H4 (cell line): ENCODE results near the gene CAMTA1. TPM values are rescaled to one million over a fixed set of nuclear protein-coding genes. Genes with fewer than 3 reads are reported as not detected.
"Not testable (repeated sequence)": the region's sequence is repeated elsewhere in the genome, so short reads cannot be mapped to it uniquely, and the experiment has no call there.

ENCODE experiments used
- DNase-seq: peaks from one replicate; pipeline ENCODE4 v3.0.0-alpha.2; 2015; ENCODE audit warnings: low spot score
- total RNA-seq: library from RNA; depleted of rRNA; stranded (reverse); fragments of >200 nt; shearing (Covaris generic); gene quantifications from 2 replicates; pipeline ENCODE4 v1.2.3, GENCODE V29; 2014; rRNA removed

Gene CAMTA1
- 98.2 and 110 TPM in 2 replicates for total RNA-seq

GRCh38 chr1:6785318-6785727, at the start of gene CAMTA1:
Gene CAMTA1 (plus strand): TSS chr1:6785454. CDS start chr1:6785531, 77 bp downstream.
- DNase-seq = no peak

DNA sequence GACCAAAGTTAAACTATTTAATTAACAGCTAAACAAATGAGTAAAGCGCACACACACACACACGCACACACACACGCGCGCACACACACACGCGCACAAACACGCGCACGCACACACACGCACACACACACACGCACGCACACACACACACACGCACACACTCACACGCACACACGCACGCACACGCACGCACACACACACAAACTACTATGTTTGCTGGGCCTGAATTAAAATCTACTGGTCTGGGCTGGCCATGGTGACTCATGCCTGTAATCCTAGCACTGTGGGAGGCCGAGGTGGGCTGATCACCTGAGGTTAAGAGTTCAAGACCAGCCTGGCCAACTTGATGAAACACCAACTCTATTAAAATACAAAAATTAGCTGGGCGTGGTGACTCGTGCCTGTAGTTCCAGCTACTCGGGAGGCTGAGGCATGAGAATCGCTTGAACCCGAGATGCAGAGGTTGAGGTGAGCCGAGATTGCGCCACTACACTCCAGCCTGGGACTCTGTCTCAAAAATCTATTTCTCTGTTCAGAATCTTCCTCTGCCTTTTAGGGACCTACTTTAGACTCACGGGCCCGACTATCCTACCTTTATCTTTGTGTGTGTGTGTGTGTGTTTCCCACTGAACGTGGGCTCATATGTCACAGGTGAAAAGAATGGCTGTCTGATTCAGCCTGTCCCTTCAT, 46.1 kb upstream of the CAMTA1 start:
- DNase-seq = no peak

- not testable (repeated sequence) for DNase-seq
Observed at GRCh38 chr1:6742676-6743188, 42.5 kb upstream of the CAMTA1 start.

- DNase-seq = peak; percentile 73
Observed at GRCh38 chr1:6743189-6744101, 41.8 kb upstream of the CAMTA1 start.

DNA sequence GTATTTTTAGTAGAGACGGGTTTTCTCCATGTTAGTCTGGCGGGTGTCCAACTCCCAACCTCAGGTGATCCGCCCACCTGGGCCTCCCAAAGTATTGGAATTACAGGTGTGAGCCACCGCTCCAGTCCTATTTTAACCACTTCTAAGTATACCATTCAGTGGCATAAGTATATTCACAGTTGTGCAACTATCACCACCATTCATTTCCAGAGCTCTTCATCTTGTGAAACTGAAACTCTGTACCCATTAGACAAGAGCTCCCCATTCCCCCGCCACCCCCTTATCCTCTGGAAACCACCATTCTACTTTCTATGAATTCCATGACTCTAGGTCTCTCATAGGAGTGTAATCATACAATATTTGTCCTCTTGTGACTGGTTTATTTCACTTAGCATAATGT, 40.2 kb upstream of the CAMTA1 start:
- DNase-seq = no peak

GRCh38 chr1:6747674-6748073, 37.6 kb upstream of the CAMTA1 start:
- DNase-seq = no peak

DNA sequence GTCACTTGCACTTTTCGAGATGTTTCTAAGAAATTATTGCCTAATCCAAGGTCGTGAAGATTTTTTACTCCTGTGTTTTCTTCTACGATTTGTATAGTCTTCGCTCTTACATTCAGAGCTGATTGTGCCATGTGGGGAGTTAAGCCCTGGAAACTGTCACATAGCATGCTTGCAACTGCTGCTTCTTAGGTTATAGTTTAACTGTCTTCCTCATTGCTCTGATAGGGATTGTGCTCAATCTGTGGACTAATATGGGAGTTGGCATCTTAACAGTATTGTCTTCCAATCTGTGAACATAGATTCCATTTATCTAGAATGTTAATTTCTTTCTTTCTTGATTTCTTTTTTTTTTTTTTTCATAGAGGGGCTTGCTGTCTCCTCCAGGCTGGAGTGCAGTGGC, 34.8 kb upstream of the CAMTA1 start:
- no peak for DNase-seq

- DNase-seq = no peak
Observed at GRCh38 chr1:6753320-6754140, 31.7 kb upstream of the CAMTA1 start.

GRCh38 chr1:6756457-6756856, 28.8 kb upstream of the CAMTA1 start:
- no peak for DNase-seq

DNA sequence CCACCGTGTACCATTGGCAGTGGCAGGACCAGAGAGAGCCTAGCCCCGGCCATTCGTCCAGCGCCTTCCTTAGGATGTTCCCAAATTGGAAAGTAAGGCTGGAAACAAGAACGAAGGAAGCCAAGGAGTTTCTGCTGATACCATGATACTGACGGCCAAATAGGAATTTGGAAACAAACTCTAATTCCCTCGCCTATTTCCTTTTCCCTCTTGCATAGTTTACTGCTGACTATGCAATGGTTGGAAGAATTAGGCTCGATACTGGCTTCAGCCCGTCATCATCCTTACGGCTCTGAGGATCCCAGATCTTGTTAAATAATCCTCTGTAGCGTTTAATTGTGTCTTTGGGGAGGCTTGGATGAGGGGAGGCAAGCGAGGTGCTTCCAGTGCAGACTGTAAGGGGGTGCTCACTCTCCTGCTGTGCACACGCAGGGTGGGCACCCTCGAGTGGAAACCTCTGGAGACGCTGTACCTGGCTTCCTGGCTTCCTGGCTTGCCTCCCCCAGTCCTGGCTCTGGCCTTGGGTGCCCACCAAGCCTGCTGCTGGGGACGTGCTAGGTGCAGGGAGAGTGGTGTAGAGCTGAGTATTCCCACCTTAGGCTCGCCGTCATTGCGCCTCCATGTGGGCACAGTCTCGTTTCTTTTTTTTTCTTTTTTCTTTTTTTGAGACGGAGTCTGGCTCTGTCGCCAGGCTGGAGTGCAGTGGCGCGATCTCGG, 27.4 kb upstream of the CAMTA1 start:
- no peak for DNase-seq

GRCh38 chr1:6761196-6761737, 24.0 kb upstream of the CAMTA1 start:
- DNase-seq = no peak

DNA sequence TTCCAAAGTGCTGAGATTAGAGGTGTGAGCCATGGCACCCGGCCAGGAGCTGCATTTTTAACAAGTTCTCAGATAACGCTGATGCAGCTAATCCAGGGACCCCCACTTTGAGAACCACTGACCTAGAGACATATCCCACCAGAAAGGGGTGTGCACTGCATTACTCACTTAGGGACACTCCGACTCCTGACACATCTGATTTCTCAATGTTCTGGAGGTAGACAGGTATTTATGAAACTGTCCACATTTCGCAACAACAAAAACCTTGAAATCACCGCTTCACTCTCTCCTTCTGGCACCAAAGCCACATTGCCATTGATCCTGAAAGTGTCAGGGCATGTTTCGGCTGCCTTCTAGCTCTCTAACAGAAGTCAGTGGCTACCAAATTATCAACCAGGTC, 23.2 kb upstream of the CAMTA1 start:
- no peak for DNase-seq

DNA sequence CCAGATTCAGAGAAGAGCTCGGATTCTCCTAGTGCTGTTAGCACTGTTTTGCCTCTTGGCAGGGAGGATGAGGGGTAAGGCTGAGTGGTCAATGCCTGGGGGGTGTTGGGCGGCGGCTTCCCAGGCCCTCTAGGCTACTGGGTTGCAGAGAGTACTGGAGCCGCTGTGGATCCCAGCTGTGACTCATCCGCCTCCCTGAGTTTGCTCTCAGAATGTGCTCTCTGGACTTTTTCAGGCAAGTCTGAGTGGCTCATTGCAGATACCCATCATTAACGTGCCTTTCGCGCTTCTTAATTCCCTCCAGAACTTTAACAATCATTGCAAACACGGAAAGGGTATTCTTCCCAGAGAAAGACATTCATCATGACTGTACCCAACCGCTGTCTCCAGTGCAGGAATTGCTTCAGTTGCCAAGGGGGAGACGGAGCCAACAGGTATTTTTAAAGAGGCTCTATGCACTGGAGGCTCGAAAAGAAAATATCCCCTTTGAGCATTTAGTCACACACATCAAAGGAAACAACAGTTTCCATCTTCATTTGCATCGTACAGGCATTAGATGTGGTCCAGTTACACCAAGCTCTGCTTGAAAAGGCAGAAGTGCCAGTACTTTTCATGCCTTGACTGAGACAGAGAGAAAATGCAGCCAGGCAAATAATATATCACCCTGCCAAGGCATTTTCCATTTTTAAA, 14.4 kb upstream of the CAMTA1 start:
- no peak for DNase-seq

DNA sequence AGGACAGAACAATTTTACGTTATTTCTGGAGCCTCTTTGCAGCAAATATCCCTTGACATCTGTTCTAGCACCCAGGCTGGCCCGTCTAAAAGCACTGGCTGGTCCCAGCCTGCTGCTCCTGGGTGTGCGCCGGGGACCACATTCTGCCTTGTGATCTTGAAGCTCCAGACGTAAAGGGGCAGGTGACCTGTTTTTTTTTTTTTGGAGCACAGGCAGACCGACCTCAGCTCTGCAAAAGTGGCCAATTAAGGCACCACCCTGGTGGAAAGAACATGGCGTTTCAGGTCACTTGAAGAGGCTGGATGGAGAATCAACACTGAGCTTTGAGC, 13.8 kb upstream of the CAMTA1 start:
- no peak for DNase-seq

DNA sequence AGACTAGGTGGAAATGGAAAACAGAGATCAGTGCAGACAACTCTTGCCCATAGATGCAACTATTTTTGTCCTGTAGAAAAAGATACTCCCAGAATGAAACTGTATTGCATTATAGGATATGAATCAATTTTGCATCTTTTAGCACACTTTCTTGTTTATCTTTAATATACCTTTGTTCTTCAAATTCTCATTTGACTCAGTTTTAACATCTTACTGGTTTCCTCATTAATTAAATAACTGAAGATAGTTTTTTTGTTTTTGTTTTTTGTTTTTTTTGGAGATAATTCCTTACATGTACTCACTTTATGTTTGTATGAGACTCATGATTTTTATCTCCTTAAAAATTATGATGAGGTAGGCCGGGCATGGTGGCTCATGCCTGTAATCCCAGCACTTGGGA, 10.9 kb upstream of the CAMTA1 start:
- DNase-seq = no peak

DNA sequence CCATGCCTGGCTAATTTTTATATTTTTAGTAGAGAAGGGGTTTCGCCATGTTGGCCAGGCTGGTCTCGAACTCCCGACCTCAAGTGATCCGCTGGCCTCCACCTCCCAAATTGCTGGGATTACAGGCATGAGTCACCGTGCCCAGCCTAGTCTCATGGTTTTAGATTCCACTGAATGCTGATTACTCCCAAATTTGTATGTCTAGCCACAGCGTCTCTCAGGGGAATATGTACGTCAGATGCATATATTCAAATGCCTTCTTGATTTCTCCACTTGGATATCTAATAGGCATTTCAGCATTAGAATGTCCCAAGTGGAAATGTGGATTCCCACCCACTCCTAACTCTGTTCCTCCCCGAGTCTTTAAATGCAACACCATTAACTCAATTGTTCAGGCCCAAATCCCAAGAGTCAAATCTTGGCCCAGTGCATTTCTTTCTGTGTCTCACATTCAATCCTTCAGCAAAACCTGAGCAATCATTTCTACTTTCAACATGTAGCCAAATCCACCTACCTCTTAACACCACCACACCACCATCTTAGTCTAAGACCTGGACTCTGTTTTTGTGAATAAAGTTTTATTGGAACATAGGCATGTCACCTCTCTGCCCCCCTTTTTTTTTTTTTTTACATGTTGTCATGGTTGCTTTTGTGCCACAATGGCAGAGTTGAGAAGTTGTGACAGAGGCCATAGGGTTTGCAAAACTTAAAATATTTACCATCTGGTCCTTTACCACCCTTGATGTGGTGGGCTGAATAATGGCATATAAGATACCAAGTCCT, 9.8 kb upstream of the CAMTA1 start:
- DNase-seq = no peak

- no peak for DNase-seq
Observed at GRCh38 chr1:6776389-6776788, 8.9 kb upstream of the CAMTA1 start.

GRCh38 chr1:6776895-6777294, 8.4 kb upstream of the CAMTA1 start:
- no peak for DNase-seq

DNA sequence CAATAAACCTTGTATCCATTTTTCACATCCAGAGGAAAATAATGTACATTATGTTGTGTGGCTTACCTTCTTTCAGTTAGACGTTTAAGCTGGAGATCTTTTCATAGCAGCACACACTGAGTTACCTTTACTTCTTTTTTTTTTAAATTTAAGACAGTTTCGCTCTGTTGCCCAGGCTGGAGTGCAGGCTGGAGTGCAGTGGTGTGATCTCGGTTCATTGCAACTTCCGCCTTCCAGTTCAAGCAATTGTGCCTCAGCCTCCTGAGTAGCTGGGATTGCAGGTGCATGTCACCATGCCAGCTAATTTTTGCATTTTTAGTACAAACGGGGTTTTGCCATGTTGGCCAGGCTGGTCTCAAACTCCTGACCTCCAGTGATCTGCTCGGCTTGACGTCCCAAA, 7.4 kb upstream of the CAMTA1 start:
- DNase-seq = no peak
